HG03280 (cell line): ENCODE data around the gene NOXA1.
"Not testable (repeated sequence)": the region's sequence is repeated elsewhere in the genome, so short reads cannot be mapped to it uniquely, and the experiment has no call there.

Source experiments
- ATAC-seq: cut with Tn5 transposase; IDR thresholded peaks from one replicate; pipeline ENCODE4 v1.9.1; 2021; ENCODE audit warnings: mild to moderate bottlenecking, moderate library complexity; ENCODE audit not compliant: unreplicated experiment

Gene NOXA1

GRCh38 chr9:137438591-137439157 is 15.5 kb downstream of the NOXA1 start:
- no peak for ATAC-seq

- ATAC-seq, result no peak
Measured at GRCh38 chr9:137439158-137439714, 16.0 kb downstream of the NOXA1 start.

- no peak for ATAC-seq
Measured at GRCh38 chr9:137441289-137441934, 18.2 kb downstream of the NOXA1 start, which contains the start of gene ENTPD8. Gene ENTPD8 (minus strand): TSS chr9:137441357. CDS start chr9:137438285, 3,072 bp downstream.

GRCh38 chr9:137441935-137442321 is 18.7 kb downstream of the NOXA1 start:
- no peak for ATAC-seq

GRCh38 chr9:137444106-137444790 is 21.1 kb downstream of the NOXA1 start:
- no peak for ATAC-seq

- ATAC-seq, result peak; percentile 61
Measured at GRCh38 chr9:137445275-137445807, 22.1 kb downstream of the NOXA1 start.

GRCh38 chr9:137445930-137446431 is 22.8 kb downstream of the NOXA1 start:
- ATAC-seq, result no peak

- no peak for ATAC-seq
Measured at GRCh38 chr9:137446851-137447471, 23.8 kb downstream of the NOXA1 start.

GRCh38 chr9:137447722-137448601 is 24.8 kb downstream of the NOXA1 start:
- ATAC-seq, result no peak

GRCh38 chr9:137448602-137448962 is 25.4 kb downstream of the NOXA1 start:
- no peak for ATAC-seq

- no peak for ATAC-seq
Measured at GRCh38 chr9:137449081-137449844, 26.1 kb downstream of the NOXA1 start.

GRCh38 chr9:137449931-137450538 is 26.8 kb downstream of the NOXA1 start:
- ATAC-seq, result no peak

GRCh38 chr9:137450539-137451222 is 27.5 kb downstream of the NOXA1 start:
- ATAC-seq, result not testable (repeated sequence)

GRCh38 chr9:137451264-137452005 is 28.2 kb downstream of the NOXA1 start:
- ATAC-seq, result not testable (repeated sequence)

- no peak for ATAC-seq
Measured at GRCh38 chr9:137452006-137452760, 29.0 kb downstream of the NOXA1 start.

- no peak for ATAC-seq
Measured at GRCh38 chr9:137452761-137453642, 29.8 kb downstream of the NOXA1 start.
